Testis (tissue), 3 donors: ENCODE results near the gene HNRNPH2. TPM values are rescaled to one million over a fixed set of nuclear protein-coding genes. Genes with fewer than 3 reads are reported as not detected.

Experiments
- DNase-seq: peaks from one replicate; pipeline ENCODE4 v3.0.0-alpha.2; 2019
- H3K27ac ChIP-seq, 2 donors: fragments of 200-600 bp; sonication (generic); one replicate each; pipeline ENCODE4 v1.5.1; 2019
- H3K27me3 ChIP-seq: fragments of 200-600 bp; sonication (generic); one replicate; pipeline ENCODE4 v1.5.1; 2019
- H3K36me3 ChIP-seq: fragments of 200-600 bp; sonication (generic); one replicate; pipeline ENCODE4 v1.5.1; 2017; ENCODE audit warnings: low read depth; ENCODE audit errors: missing control alignments
- H3K4me1 ChIP-seq: fragments of 200-600 bp; sonication (generic); one replicate; pipeline ENCODE4 v1.5.1; 2019
- H3K4me3 ChIP-seq, 2 donors: fragments of 200-600 bp; sonication (generic); one replicate each; pipeline ENCODE4 v1.5.1; 2017 to 2019
- H3K9me3 ChIP-seq: fragments of 200-600 bp; sonication (generic); one replicate; pipeline ENCODE4 v1.5.1; 2017
- CTCF ChIP-seq, 3 experiments: fragments of 450-650 bp in 2 of 3; fragments of 200-600 bp in 1 of 3; sonication (generic) in 1 of 3; IDR thresholded peaks; one replicate each; pipeline ENCODE4 v1.5.1; 2016 to 2019; ENCODE audit warnings: antibody characterized with exemption in 3 of 3, mild to moderate bottlenecking in 2 of 3, moderate library complexity in 1 of 3
- POLR2A ChIP-seq: fragments of 450-650 bp; IDR thresholded peaks from one replicate; pipeline ENCODE4 v1.6.1; 2017; ENCODE audit warnings: antibody characterized with exemption, mild to moderate bottlenecking, moderate library complexity
- WGBS, 2 donors: methylation state at CpG; one replicate each; pipeline ENCODE4 v1.1.5; 2018; 5-methylcytosine and 5-hydroxymethylcytosine counted together
- intact Hi-C: fragments of 100-400 bp; cut with DNase I; formaldehyde crosslinking; loops from one replicate; pipeline ENCODE4 v1.15.1; 2023; ENCODE audit warnings: low total_unique reads
- polyA plus RNA-seq: library from polyadenylated mRNA; stranded (reverse); fragments of 350-450 nt; fragmentation: Illumina TruSeq; extraction: RNeasy Lipid Tissue Mini Kit (QIAGEN cat#74804); gene quantifications from one replicate; pipeline ENCODE4 v1.2.3, GENCODE V29; 2014; ENCODE audit warnings: low read depth, low replicate concordance; ENCODE audit not compliant: insufficient read depth
- total RNA-seq, 2 donors: library from RNA; depleted of rRNA; stranded (reverse); fragments of >200 nt; gene quantifications; one replicate each; pipeline ENCODE4 v1.2.3, GENCODE V29; 2016

HNRNPH2 gene
- total and polyA plus RNA-seq, 3 donors from 2014 or later = 31.1 to 46.3 (median 39.5) TPM

- DNase-seq = no peak
- no peaks in the 10 kb centered on the region for H3K36me3 ChIP-seq
- no peaks in the 10 kb centered on the region for H3K4me1 ChIP-seq
- no peak overlapping the region for H3K27ac ChIP-seq
- H3K9me3 ChIP-seq = no peaks in the 10 kb centered on the region
- WGBS, 2 donors = 63 to 70% methylated on average over 2 of the region's 2 CpGs
- no peak for TF ChIP-seq CTCF (IDR thresholded peaks at IDR 0.05)
- no peak for TF ChIP-seq POLR2A
- no peak overlapping the region for H3K4me3 ChIP-seq
- intact Hi-C loops = no loop called here
- no peaks in the 10 kb centered on the region for H3K27me3 ChIP-seq
These were observed 22.5 kb downstream of the HNRNPH2 start for GRCh38 chrX:101430457-101431078.

GRCh38 chrX:101442085-101442484 lies 34.1 kb downstream of the HNRNPH2 start:
- DNase-seq = no peak
- Histone ChIP-seq H3K36me3 (no peaks in the 10 kb centered on the region), H3K9me3 (no peaks in the 10 kb centered on the region), H3K27me3 (no peaks in the 10 kb centered on the region), H3K4me1 (no peaks in the 10 kb centered on the region), H3K27ac (no peak overlapping the region), H3K4me3 (no peak overlapping the region)
- TF ChIP-seq CTCF (IDR thresholded peaks at IDR 0.05) (no peak), POLR2A (no peak)
- intact Hi-C loops = no loop called here
- WGBS, 2 donors = 60 to 66% methylated on average over 2 of the region's 2 CpGs

- no peaks in the 10 kb centered on the region for H3K36me3 ChIP-seq
- no peaks in the 10 kb centered on the region for H3K27me3 ChIP-seq
- H3K4me3 ChIP-seq = no peak overlapping the region
- H3K4me1 ChIP-seq = no peaks in the 10 kb centered on the region
- WGBS, 2 donors = 100% methylated on average over 1 of the region's 1 CpG
- intact Hi-C loops = no loop called here
- DNase-seq = no peak
- H3K27ac ChIP-seq = no peak overlapping the region
- H3K9me3 ChIP-seq = no peaks in the 10 kb centered on the region
- TF ChIP-seq POLR2A (no peak), CTCF (IDR thresholded peaks at IDR 0.05) (no peak)
These were observed 41.3 kb downstream of the HNRNPH2 start for GRCh38 chrX:101449279-101449678.

- H3K4me1 ChIP-seq = no peaks in the 10 kb centered on the region
- no peaks in the 10 kb centered on the region for H3K9me3 ChIP-seq
- intact Hi-C loops = no loop called here
- no peak for TF ChIP-seq CTCF (IDR thresholded peaks at IDR 0.05)
- TF ChIP-seq POLR2A = no peak
- H3K36me3 ChIP-seq = no peaks in the 10 kb centered on the region
- DNase-seq = no peak
- no peaks in the 10 kb centered on the region for H3K27me3 ChIP-seq
- H3K27ac ChIP-seq = no peak overlapping the region
- 100% methylated on average over 2 of the region's 2 CpGs; no CpG with 5 or more reads in 1 of the 2 donors for WGBS, 2 donors
- no peak overlapping the region for H3K4me3 ChIP-seq
These were observed 42.1 kb downstream of the HNRNPH2 start for GRCh38 chrX:101450085-101450484.

- WGBS, 2 donors = 83 to 100% methylated on average over 2 of the region's 2 CpGs
- Histone ChIP-seq H3K27me3 (no peaks in the 10 kb centered on the region), H3K4me3 (no peak overlapping the region), H3K9me3 (no peaks in the 10 kb centered on the region), H3K4me1 (no peaks in the 10 kb centered on the region), H3K27ac (no peak overlapping the region), H3K36me3 (no peaks in the 10 kb centered on the region)
- TF ChIP-seq CTCF (IDR thresholded peaks at IDR 0.05) (no peak), POLR2A (no peak)
- DNase-seq = no peak
- intact Hi-C loops = no loop called here
These were observed 42.9 kb downstream of the HNRNPH2 start for GRCh38 chrX:101450961-101451360.
